ENCODE results near the gene MKRN1.

DNA sequence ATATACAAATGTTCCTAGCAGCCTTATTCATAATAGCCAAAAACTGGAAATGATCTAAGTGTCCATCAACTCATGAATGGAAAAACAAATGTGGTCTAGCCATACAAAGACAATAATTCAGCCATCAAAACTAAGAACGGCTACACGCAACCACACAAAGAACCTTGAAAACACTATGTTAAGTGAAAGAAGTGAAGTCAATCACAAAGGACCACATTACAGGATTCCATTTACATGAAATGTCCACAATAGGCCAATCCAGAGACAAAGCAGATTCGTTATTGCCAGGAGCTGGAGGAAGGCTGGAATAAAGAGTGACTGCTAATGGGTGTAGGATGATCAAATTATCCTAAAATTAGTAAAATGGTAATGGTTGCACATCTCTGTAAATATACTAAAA lies 21.1 kb downstream of the MKRN1 start:
- TF ChIP-seq EP300 (IDR thresholded peaks at IDR 0.05) (no peak), CTCF (IDR thresholded peaks at IDR 0.05) (no peak), POLR2A (IDR thresholded peaks at IDR 0.05; ENCODE audit: low read depth) (no peak)

Measured in esophagus muscularis mucosa (tissue), 4 donors.